Liver (tissue), 3 donors: ENCODE data around the gene CTTN.

ENCODE experiments used
- CTCF ChIP-seq: fragments of 150-350 bp; IDR thresholded peaks from 2 replicates; pipeline ENCODE4 v1.5.1; 2017; ENCODE audit warnings: improper control_type of control experiment, low read depth, low read length; ENCODE audit not compliant: missing input control
- TAF1 ChIP-seq: conservative IDR thresholded peaks from 2 replicates; pipeline ENCODE4 v1.6.1; 2016; ENCODE audit warnings: antibody characterized with exemption, mild to moderate bottlenecking
- donor health status: healthy.
- donor health status: healthy.

- TF ChIP-seq CTCF (no peak), TAF1 (no peak)
These were observed 46.8 kb downstream of the CTTN start for GRCh38 chr11:70445091-70445490.
